BJ (cell line): ENCODE results near the gene TBXAS1. TPM values are rescaled to one million over a fixed set of nuclear protein-coding genes. Genes with fewer than 3 reads are reported as not detected.

Experiments
- CTCF ChIA-PET: fragments of 350-600 bp; formaldehyde crosslinking; extraction: SDS; loops from one replicate; lab custom pipeline; 2021; ENCODE audit warnings: antibody characterized with exemption, inconsistent platforms; lab: Yijun Ruan, JAX
- POLR2A ChIA-PET: fragments of 300-600 bp; sonication (Branson Sonifier 250); formaldehyde crosslinking; extraction: SDS; loops from one replicate; lab custom pipeline; 2021; ENCODE audit warnings: antibody characterized with exemption; lab: Charles Lee
- DNase-seq: peaks from one replicate; pipeline ENCODE4 v3.0.0-alpha.2; 2011; ENCODE audit warnings: low read depth
- H3K27me3 ChIP-seq: 2 replicates; pipeline ENCODE4 v1.6.0; 2011; ENCODE audit warnings: low read length; ENCODE audit not compliant: control insufficient read depth, insufficient read depth
- H3K36me3 ChIP-seq: 2 replicates; pipeline ENCODE4 v1.5.1; 2011; ENCODE audit warnings: low read length; ENCODE audit not compliant: control insufficient read depth, insufficient read depth
- H3K4me3 ChIP-seq: 2 replicates; pipeline ENCODE4 v1.5.1; 2011; ENCODE audit warnings: low read depth, mild to moderate bottlenecking, control low read depth, low read length
- CTCF ChIP-seq: IDR thresholded peaks from 2 replicates; pipeline ENCODE4 v1.5.1; 2011; ENCODE audit warnings: low read depth, mild to moderate bottlenecking, control low read depth, inconsistent platforms, low read length, moderate library complexity; ENCODE audit not compliant: insufficient read depth
- polyA plus RNA-seq: library from polyadenylated mRNA; depleted of rRNA; stranded (reverse); fragments of >200 nt; gene quantifications from 2 replicates; pipeline ENCODE4 v1.2.3, GENCODE V29; 2011

TBXAS1 gene
- polyA plus RNA-seq, 1 experiment = 0.16 TPM

GRCh38 chr7:139853506-139854123, 24.6 kb downstream of the TBXAS1 start:
- peaks cover 2% of the 10 kb centered on the region; the same call in 1 of the 2 replicates for H3K27me3 ChIP-seq
- CTCF ChIA-PET = no interaction called here
- POLR2A ChIA-PET = no interaction called here
- no peak for TF ChIP-seq CTCF
- no peaks in the 10 kb centered on the region for H3K36me3 ChIP-seq
- H3K4me3 ChIP-seq = no peak overlapping the region
- DNase-seq = no peak

- ChIA-PET POLR2A (no interaction called here), CTCF (no interaction called here)
- DNase-seq = no peak
- no peak overlapping the region for H3K4me3 ChIP-seq
- no peaks in the 10 kb centered on the region for H3K36me3 ChIP-seq
- no peak for TF ChIP-seq CTCF
- peaks cover 2% of the 10 kb centered on the region; the same call in 1 of the 2 replicates for H3K27me3 ChIP-seq
Observed at GRCh38 chr7:139854124-139854511, 25.1 kb downstream of the TBXAS1 start.

- ChIA-PET POLR2A (no interaction called here), CTCF (no interaction called here)
- no peak for TF ChIP-seq CTCF
- Histone ChIP-seq H3K36me3 (no peaks in the 10 kb centered on the region), H3K4me3 (no peak overlapping the region), H3K27me3 (peaks cover 2% of the 10 kb centered on the region; the same call in 1 of the 2 replicates)
- DNase-seq = no peak
Observed at GRCh38 chr7:139854803-139855497, 25.9 kb downstream of the TBXAS1 start.

GRCh38 chr7:139855498-139856270, 26.6 kb downstream of the TBXAS1 start:
- DNase-seq = no peak
- H3K4me3 ChIP-seq = no peak overlapping the region
- no peaks in the 10 kb centered on the region for H3K36me3 ChIP-seq
- ChIA-PET CTCF (no interaction called here), POLR2A (no interaction called here)
- H3K27me3 ChIP-seq = peaks cover under 1% of the 10 kb centered on the region; the same call in 1 of the 2 replicates
- TF ChIP-seq CTCF = no peak

- Histone ChIP-seq H3K36me3 (no peaks in the 10 kb centered on the region), H3K4me3 (no peak overlapping the region), H3K27me3 (no peaks in the 10 kb centered on the region)
- TF ChIP-seq CTCF = no peak
- no peak for DNase-seq
- ChIA-PET CTCF (no interaction called here), POLR2A (no interaction called here)
Observed at GRCh38 chr7:139857791-139858190, 28.7 kb downstream of the TBXAS1 start.
